22Rv1 (cell line): Measurements from ENCODE around the gene TRIM25.

Experiments
- H3K27ac ChIP-seq: fragments of 450-650 bp; 2 replicates; pipeline ENCODE4 v1.5.1; 2017
- ZFX ChIP-seq: fragments of 450-650 bp; IDR thresholded peaks from 2 replicates; pipeline ENCODE4 v1.6.1; 2017; ENCODE audit warnings: antibody characterized with exemption, borderline replicate concordance
- TF ChIP-seq, protein P1 (sequence below): fragments of 450-650 bp; IDR thresholded peaks from 2 replicates; pipeline ENCODE4 v1.5.1; 2017; ENCODE audit warnings: mild to moderate bottlenecking

The TRIM25 gene

GRCh38 chr17:56851008-56851407 is 62.8 kb downstream of the TRIM25 start:
- TF ChIP-seq, protein P1, sequence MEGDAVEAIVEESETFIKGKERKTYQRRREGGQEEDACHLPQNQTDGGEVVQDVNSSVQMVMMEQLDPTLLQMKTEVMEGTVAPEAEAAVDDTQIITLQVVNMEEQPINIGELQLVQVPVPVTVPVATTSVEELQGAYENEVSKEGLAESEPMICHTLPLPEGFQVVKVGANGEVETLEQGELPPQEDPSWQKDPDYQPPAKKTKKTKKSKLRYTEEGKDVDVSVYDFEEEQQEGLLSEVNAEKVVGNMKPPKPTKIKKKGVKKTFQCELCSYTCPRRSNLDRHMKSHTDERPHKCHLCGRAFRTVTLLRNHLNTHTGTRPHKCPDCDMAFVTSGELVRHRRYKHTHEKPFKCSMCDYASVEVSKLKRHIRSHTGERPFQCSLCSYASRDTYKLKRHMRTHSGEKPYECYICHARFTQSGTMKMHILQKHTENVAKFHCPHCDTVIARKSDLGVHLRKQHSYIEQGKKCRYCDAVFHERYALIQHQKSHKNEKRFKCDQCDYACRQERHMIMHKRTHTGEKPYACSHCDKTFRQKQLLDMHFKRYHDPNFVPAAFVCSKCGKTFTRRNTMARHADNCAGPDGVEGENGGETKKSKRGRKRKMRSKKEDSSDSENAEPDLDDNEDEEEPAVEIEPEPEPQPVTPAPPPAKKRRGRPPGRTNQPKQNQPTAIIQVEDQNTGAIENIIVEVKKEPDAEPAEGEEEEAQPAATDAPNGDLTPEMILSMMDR, result no peak
- TF ChIP-seq ZFX, result no peak
- no peak overlapping the region for H3K27ac ChIP-seq

DNA sequence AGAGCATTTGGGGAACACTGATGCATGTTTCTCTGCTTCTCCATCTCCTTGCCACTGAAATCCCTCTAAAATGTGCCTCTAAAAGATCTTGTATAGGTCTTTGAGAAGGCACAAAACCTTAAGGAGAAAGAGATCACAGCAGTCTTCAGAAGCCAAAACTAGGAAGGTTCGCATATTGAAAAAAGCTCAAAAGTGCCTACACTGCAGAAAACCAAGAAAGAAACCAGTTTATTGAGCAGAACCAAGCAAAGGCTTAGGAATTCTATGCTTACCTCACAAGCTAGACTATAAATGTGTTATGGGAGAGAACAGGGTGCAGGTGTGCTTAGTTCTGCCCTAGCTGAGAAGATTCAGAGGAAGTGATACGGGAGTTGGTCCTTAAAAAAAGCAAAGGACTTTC is 63.3 kb downstream of the TRIM25 start:
- H3K27ac ChIP-seq, result no peak overlapping the region
- TF ChIP-seq ZFX, result no peak
- TF ChIP-seq, protein P1, result no peak

DNA sequence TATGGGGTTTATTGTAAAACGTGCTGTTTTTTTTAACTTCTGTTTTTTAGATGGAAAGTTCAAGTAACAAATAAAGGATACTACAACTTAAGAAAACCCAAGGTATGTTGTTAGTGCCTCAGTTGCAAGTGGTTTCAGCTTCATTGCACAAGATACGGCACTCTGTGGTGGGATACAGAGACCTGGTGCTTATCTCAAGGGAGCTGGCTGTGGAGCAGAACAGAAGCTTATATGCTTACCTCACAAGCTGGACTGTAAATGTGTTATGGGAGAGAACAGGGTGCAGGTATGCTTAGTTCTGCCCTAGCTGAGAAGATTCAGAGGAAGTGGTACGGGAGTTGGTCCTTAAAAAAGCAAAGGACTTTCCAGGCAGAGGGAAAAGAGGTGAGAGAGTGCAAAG is 64.7 kb downstream of the TRIM25 start:
- TF ChIP-seq ZFX, result no peak
- TF ChIP-seq, protein P1, result no peak
- H3K27ac ChIP-seq, result no peak overlapping the region

GRCh38 chr17:56847106-56847505 is 66.7 kb downstream of the TRIM25 start:
- H3K27ac ChIP-seq, result no peak overlapping the region
- TF ChIP-seq, protein P1, result no peak
- TF ChIP-seq ZFX, result no peak

DNA sequence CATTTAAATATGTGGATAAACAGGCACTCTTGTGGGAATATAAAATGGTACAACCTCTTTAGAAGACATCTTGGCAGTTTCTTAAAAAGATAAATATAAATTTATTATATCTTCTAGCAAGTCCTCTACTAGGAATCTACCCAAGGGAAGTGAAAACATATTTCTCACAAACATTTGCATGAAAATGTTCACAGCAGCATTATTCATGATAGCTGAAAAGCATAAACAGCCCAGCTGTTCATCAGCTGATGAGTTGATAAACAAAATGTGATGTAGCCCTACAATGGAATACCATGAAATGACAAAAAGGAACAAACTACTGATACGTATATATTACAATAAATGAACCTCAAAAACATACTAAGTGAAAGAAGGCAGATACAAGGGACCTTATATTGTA is 67.9 kb downstream of the TRIM25 start:
- TF ChIP-seq ZFX, result no peak
- TF ChIP-seq, protein P1, result no peak
- no peak overlapping the region for H3K27ac ChIP-seq

DNA sequence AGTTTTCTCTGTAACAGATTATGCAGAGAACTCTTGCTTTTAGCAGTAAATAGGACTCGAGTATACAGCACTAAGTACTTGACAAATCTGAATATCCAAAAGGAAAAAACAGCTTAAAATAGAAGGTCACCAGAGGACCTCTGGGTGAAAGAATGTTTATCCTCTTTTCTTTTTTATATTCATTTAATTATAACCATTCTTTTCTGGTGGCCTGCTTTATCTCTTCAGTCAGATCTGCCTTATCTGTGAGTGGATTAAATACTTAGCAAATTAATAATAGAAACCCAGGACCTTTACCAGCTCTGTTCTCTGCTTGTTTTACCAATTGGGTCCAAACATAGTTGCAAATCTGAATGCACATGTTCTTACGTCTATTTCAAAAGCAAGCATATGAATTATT is 71.3 kb downstream of the TRIM25 start:
- H3K27ac ChIP-seq, result no peak overlapping the region
- TF ChIP-seq ZFX, result no peak

DNA sequence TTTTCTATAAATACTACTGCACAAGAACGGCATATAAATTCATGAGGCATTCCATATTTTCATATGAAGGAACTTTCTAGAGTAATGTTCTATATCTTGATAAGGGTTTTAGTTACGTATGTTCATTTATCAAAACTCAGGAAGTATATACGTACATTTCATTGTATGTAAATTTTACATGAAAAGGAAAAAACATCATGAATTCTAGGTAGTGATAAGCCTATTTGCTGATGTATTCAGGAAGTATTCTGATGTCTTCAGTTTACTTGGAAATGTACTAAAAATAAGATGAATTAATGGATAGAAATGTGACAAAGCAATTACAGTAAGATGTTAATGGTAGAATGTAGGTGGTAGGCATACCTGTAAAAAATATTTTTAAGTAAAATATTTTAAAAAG is 75.2 kb downstream of the TRIM25 start:
- TF ChIP-seq, protein P1, result no peak
- no peak for TF ChIP-seq ZFX
- no peak overlapping the region for H3K27ac ChIP-seq
